ENCODE measurements around the gene OPHN1.

Gene OPHN1

DNA sequence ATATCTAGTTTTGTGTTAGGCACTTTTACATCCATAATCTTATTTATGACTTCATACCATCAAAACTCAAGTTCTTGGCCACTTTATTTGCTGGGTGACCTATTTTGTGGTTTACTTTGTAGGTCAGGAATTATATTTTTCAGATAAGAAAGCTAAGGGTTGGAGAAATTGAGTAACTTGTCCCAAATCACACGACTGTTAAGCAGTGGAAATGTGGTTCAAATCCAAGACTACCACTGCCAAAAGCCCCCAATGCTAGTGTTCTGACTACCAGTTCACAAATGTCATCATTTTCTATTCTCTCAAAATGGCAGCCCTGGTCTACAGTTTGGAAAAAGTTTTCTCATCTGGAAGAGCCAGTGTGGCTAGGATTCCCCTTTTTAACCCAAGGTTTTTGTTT lies 74.6 kb downstream of the OPHN1 start:
- no peak overlapping the region for H3K23ac ChIP-seq (ENCODE audit: low read depth, low read length, poor library complexity)
- no peak overlapping the region for H2BK120ac ChIP-seq (ENCODE audit: low read depth, low read length)
- no peak overlapping the region for H2BK15ac ChIP-seq (ENCODE audit: low read length)
- no peak for DNase-seq (ENCODE audit: low spot score)
- no CpG with 5 or more reads among the region's 1 CpG for WGBS, 2 donors (ENCODE audit: extremely low coverage in 2 of 2, insufficient read length in 2 of 2, insufficient replicate concordance in 1 of 2)
- no peak overlapping the region for H3K4me3 ChIP-seq (ENCODE audit: low read length in 2 of 2)
- H3K9me3 ChIP-seq (replicated peaks in 1 of 2; ENCODE audit: control insufficient read depth in 2 of 2, insufficient read depth in 1 of 2, low read depth in 1 of 2, low read length in 2 of 2), result no peaks in the 10 kb centered on the region
- H3K27ac ChIP-seq (replicated peaks; ENCODE audit: low read length), result no peak overlapping the region
- H3K36me3 ChIP-seq (replicated peaks in 1 of 2; ENCODE audit: control insufficient read depth in 2 of 2, insufficient read depth in 2 of 2, low read length in 2 of 2), result no peaks in the 10 kb centered on the region
- no peak overlapping the region for H4K8ac ChIP-seq (ENCODE audit: low read depth, low read length)
- no peak overlapping the region for H2BK12ac ChIP-seq (ENCODE audit: low read length)
- H3K79me1 ChIP-seq (ENCODE audit: low read depth, low read length), result no peaks in the 10 kb centered on the region
- H3K4ac ChIP-seq (ENCODE audit: low read length), result no peak overlapping the region
- H2BK5ac ChIP-seq (ENCODE audit: low read length), result no peak overlapping the region
- H4K91ac ChIP-seq (ENCODE audit: low read depth, low read length, poor library complexity), result no peak overlapping the region
- H3K18ac ChIP-seq (ENCODE audit: low read length), result no peak overlapping the region
- no peaks in the 10 kb centered on the region for H3K4me1 ChIP-seq (ENCODE audit: control insufficient read depth in 2 of 2, insufficient read depth in 1 of 2, low read depth in 1 of 2, low read length in 2 of 2)
- no peak overlapping the region for H3K4me2 ChIP-seq (ENCODE audit: insufficient read depth, low read length, poor library complexity, severe bottlenecking)
- no peak overlapping the region for H2AFZ ChIP-seq (ENCODE audit: low read length)
- H2AK5ac ChIP-seq (ENCODE audit: low read depth, low read length), result no peak overlapping the region
- no peak overlapping the region for H3K9ac ChIP-seq (ENCODE audit: low read depth, low read length, poor library complexity)
- no peaks in the 10 kb centered on the region for H3K27me3 ChIP-seq (ENCODE audit: control insufficient read depth in 3 of 3, insufficient read depth in 3 of 3, low read depth in 1 of 3, low read length in 3 of 3)
- no peak overlapping the region for H3K14ac ChIP-seq (ENCODE audit: low read length)

DNA sequence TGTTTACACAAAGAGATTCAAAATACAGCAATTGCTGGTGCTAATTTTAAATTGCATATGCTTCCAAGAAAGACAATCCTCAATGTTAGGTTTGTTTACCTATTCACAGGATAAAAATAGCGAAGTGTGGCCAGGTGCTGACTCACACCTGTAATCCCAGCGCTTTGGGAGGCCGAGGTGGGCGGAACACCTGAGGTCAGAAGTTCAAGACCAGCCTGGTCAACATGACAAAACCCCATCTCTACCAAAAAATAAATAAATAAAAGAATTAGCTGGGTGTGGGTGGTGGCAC lies 77.7 kb downstream of the OPHN1 start:
- no CpG with 5 or more reads among the region's 4 CpGs for WGBS, 2 donors (ENCODE audit: extremely low coverage in 2 of 2, insufficient read length in 2 of 2, insufficient replicate concordance in 1 of 2)
- Histone ChIP-seq H2BK12ac (ENCODE audit: low read length) (no peak overlapping the region), H3K23ac (ENCODE audit: low read depth, low read length, poor library complexity) (no peak overlapping the region), H3K9ac (ENCODE audit: low read depth, low read length, poor library complexity) (no peak overlapping the region), H3K4ac (ENCODE audit: low read length) (no peak overlapping the region), H2AK5ac (ENCODE audit: low read depth, low read length) (no peak overlapping the region), H3K14ac (ENCODE audit: low read length) (no peak overlapping the region), H2AFZ (ENCODE audit: low read length) (no peak overlapping the region), H2BK5ac (ENCODE audit: low read length) (no peak overlapping the region), H3K27ac (replicated peaks; ENCODE audit: low read length) (no peak overlapping the region), H2BK120ac (ENCODE audit: low read depth, low read length) (no peak overlapping the region), H4K91ac (ENCODE audit: low read depth, low read length, poor library complexity) (no peak overlapping the region), H3K79me1 (ENCODE audit: low read depth, low read length) (no peaks in the 10 kb centered on the region), H4K8ac (ENCODE audit: low read depth, low read length) (no peak overlapping the region), H3K36me3 (replicated peaks in 1 of 2; ENCODE audit: control insufficient read depth in 2 of 2, insufficient read depth in 2 of 2, low read length in 2 of 2) (no peaks in the 10 kb centered on the region), H3K4me3 (ENCODE audit: low read length in 2 of 2) (no peak overlapping the region), H2BK15ac (ENCODE audit: low read length) (no peak overlapping the region), H3K4me1 (ENCODE audit: control insufficient read depth in 2 of 2, insufficient read depth in 1 of 2, low read depth in 1 of 2, low read length in 2 of 2) (no peaks in the 10 kb centered on the region), H3K27me3 (ENCODE audit: control insufficient read depth in 3 of 3, insufficient read depth in 3 of 3, low read depth in 1 of 3, low read length in 3 of 3) (no peaks in the 10 kb centered on the region), H3K18ac (ENCODE audit: low read length) (no peak overlapping the region), H3K4me2 (ENCODE audit: insufficient read depth, low read length, poor library complexity, severe bottlenecking) (no peak overlapping the region), H3K9me3 (replicated peaks in 1 of 2; ENCODE audit: control insufficient read depth in 2 of 2, insufficient read depth in 1 of 2, low read depth in 1 of 2, low read length in 2 of 2) (no peaks in the 10 kb centered on the region)
- no peak for DNase-seq (ENCODE audit: low spot score)

DNA sequence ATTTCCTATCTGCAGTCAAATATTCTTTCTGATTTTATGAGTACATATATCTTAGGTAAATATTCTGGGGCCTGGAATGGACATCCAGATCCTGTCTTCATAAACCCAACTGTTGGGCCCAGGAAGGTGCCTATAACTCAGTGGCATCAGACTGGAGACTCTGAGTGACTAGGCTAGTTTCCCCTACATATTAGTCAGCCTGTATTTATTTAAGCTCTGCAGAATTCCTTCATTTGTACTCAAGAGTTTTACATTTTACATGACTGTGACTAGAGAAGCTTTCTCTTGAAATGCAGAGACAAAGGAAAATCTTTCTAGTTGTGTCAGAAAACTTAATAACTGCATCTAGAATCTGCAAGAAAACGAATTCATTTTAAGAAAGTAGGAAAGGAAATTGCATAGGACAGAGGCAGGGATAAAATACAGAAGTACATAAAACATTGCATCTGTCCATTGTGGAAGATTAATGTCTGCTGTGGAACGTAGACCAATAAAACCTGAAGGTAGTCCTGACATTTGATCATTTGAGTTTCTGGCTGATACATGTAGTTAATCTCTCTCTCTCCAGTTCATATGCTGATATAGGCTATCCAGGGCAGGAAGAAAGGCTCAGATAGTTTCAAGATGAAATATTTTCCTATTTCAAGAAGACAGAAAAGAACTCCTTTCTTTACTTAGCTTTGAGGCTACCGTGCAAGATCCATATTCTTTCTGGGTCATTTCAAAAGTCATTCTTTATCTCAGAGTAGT lies 78.2 kb downstream of the OPHN1 start:
- Histone ChIP-seq H4K8ac (ENCODE audit: low read depth, low read length) (no peak overlapping the region), H3K79me1 (ENCODE audit: low read depth, low read length) (no peaks in the 10 kb centered on the region), H3K9me3 (replicated peaks in 1 of 2; ENCODE audit: control insufficient read depth in 2 of 2, insufficient read depth in 1 of 2, low read depth in 1 of 2, low read length in 2 of 2) (no peaks in the 10 kb centered on the region), H3K9ac (ENCODE audit: low read depth, low read length, poor library complexity) (no peak overlapping the region), H2AK5ac (ENCODE audit: low read depth, low read length) (no peak overlapping the region), H2AFZ (ENCODE audit: low read length) (no peak overlapping the region), H3K4ac (ENCODE audit: low read length) (no peak overlapping the region), H3K4me2 (ENCODE audit: insufficient read depth, low read length, poor library complexity, severe bottlenecking) (no peak overlapping the region), H3K23ac (ENCODE audit: low read depth, low read length, poor library complexity) (no peak overlapping the region), H3K4me3 (ENCODE audit: low read length in 2 of 2) (no peak overlapping the region), H2BK15ac (ENCODE audit: low read length) (no peak overlapping the region), H4K91ac (ENCODE audit: low read depth, low read length, poor library complexity) (no peak overlapping the region), H3K27me3 (ENCODE audit: control insufficient read depth in 3 of 3, insufficient read depth in 3 of 3, low read depth in 1 of 3, low read length in 3 of 3) (no peaks in the 10 kb centered on the region), H3K14ac (ENCODE audit: low read length) (no peak overlapping the region), H3K36me3 (replicated peaks in 1 of 2; ENCODE audit: control insufficient read depth in 2 of 2, insufficient read depth in 2 of 2, low read length in 2 of 2) (no peaks in the 10 kb centered on the region), H2BK5ac (ENCODE audit: low read length) (no peak overlapping the region), H2BK12ac (ENCODE audit: low read length) (no peak overlapping the region), H3K18ac (ENCODE audit: low read length) (no peak overlapping the region), H2BK120ac (ENCODE audit: low read depth, low read length) (no peak overlapping the region), H3K27ac (replicated peaks; ENCODE audit: low read length) (no peak overlapping the region), H3K4me1 (ENCODE audit: control insufficient read depth in 2 of 2, insufficient read depth in 1 of 2, low read depth in 1 of 2, low read length in 2 of 2) (no peaks in the 10 kb centered on the region)
- no peak for DNase-seq (ENCODE audit: low spot score)
- no CpG with 5 or more reads among the region's 3 CpGs for WGBS, 2 donors (ENCODE audit: extremely low coverage in 2 of 2, insufficient read length in 2 of 2, insufficient replicate concordance in 1 of 2)

DNA sequence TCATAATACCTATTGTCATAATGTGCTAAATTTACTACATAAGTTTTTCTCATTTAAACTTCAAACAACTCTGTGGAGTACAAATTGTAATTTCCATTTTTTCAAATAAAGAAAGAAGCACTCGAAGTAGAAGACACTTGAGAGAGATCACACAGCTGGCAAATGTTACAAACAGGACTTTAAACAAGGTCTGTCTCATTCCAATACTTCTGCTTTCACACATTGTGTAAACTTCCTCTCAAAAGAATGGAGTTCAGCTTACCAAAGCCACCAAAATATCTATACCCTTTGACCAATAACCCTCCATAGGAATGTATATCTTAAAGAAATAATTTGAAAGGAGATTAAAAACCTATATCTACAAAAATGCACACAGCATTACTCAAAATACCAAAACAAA lies 88.3 kb downstream of the OPHN1 start:
- H3K9me3 ChIP-seq (replicated peaks in 1 of 2; ENCODE audit: control insufficient read depth in 2 of 2, insufficient read depth in 1 of 2, low read depth in 1 of 2, low read length in 2 of 2), result no peaks in the 10 kb centered on the region
- no peak overlapping the region for H3K4ac ChIP-seq (ENCODE audit: low read length)
- H3K9ac ChIP-seq (ENCODE audit: low read depth, low read length, poor library complexity), result no peak overlapping the region
- no peak overlapping the region for H4K91ac ChIP-seq (ENCODE audit: low read depth, low read length, poor library complexity)
- H2AK5ac ChIP-seq (ENCODE audit: low read depth, low read length), result no peak overlapping the region
- H3K4me1 ChIP-seq (ENCODE audit: control insufficient read depth in 2 of 2, insufficient read depth in 1 of 2, low read depth in 1 of 2, low read length in 2 of 2), result no peaks in the 10 kb centered on the region
- no peak overlapping the region for H2AFZ ChIP-seq (ENCODE audit: low read length)
- DNase-seq (ENCODE audit: low spot score), result no peak
- no peak overlapping the region for H2BK120ac ChIP-seq (ENCODE audit: low read depth, low read length)
- H3K14ac ChIP-seq (ENCODE audit: low read length), result no peak overlapping the region
- H2BK12ac ChIP-seq (ENCODE audit: low read length), result no peak overlapping the region
- no peak overlapping the region for H3K4me3 ChIP-seq (ENCODE audit: low read length in 2 of 2)
- H3K23ac ChIP-seq (ENCODE audit: low read depth, low read length, poor library complexity), result no peak overlapping the region
- H3K27me3 ChIP-seq (ENCODE audit: control insufficient read depth in 3 of 3, insufficient read depth in 3 of 3, low read depth in 1 of 3, low read length in 3 of 3), result no peaks in the 10 kb centered on the region
- no peak overlapping the region for H3K27ac ChIP-seq (replicated peaks; ENCODE audit: low read length)
- H2BK5ac ChIP-seq (ENCODE audit: low read length), result no peak overlapping the region
- no peak overlapping the region for H2BK15ac ChIP-seq (ENCODE audit: low read length)
- H3K79me1 ChIP-seq (ENCODE audit: low read depth, low read length), result no peaks in the 10 kb centered on the region
- no peaks in the 10 kb centered on the region for H3K36me3 ChIP-seq (replicated peaks in 1 of 2; ENCODE audit: control insufficient read depth in 2 of 2, insufficient read depth in 2 of 2, low read length in 2 of 2)
- H4K8ac ChIP-seq (ENCODE audit: low read depth, low read length), result no peak overlapping the region
- H3K18ac ChIP-seq (ENCODE audit: low read length), result no peak overlapping the region
- H3K4me2 ChIP-seq (ENCODE audit: insufficient read depth, low read length, poor library complexity, severe bottlenecking), result no peak overlapping the region
- WGBS, 2 donors (ENCODE audit: extremely low coverage in 2 of 2, insufficient read length in 2 of 2, insufficient replicate concordance in 1 of 2), result no CpG with 5 or more reads among the region's 1 CpG
